K562 (cell line): ENCODE data around the gene BIRC6. TPM values are rescaled to one million over a fixed set of nuclear protein-coding genes. Genes with fewer than 3 reads are reported as not detected.

Experiments used
- ATAC-seq: fragments of 200-7000 bp; cut with Tn5 transposase; 3 replicates; pipeline ENCODE4 v1.9.1; 2020; ENCODE audit warnings: moderate library complexity
- BruUV-seq: library from RNA; stranded (reverse); fragments of 400-500 nt; replicated peaks from 2 replicates; lab custom pipeline; 2021; lab: Mats Ljungman, UMichigan
- CTCF ChIA-PET: fragments of 300-600 bp; formaldehyde crosslinking; extraction: SDS; loops from one replicate; lab custom pipeline; 2021; ENCODE audit warnings: low intra/inter-chr PET ratio; lab: Yijun Ruan, JAX
- POLR2A ChIA-PET: fragments of 300-600, 350-650 bp; sonication (Branson Sonifier 250); formaldehyde crosslinking; extraction: SDS; loops from one replicate; lab custom pipeline; 2021; ENCODE audit warnings: antibody characterized with exemption, inconsistent platforms; lab: Yijun Ruan, JAX
- DNase-seq, 4 experiments: peaks; one replicate each; pipeline versions ENCODE4 v3.0.0 to v3.0.0-alpha.2; 2011 to 2018; ENCODE audit warnings: low spot score in 3 of 4, mixed read lengths in 3 of 4; ENCODE audit errors: extremely low read depth in 1 of 4
- FAIRE-seq: peaks from 2 replicates; lab custom pipeline; 2011; peaks lifted over from hg19 to GRCh38; lab: Jason Lieb, UNC
- H2AFZ ChIP-seq: 2 replicates; pipeline ENCODE4 v1.6.0; 2011; ENCODE audit warnings: low read depth, low read length, control low read depth, inconsistent platforms
- H3K27ac ChIP-seq: fragments of 200-600 bp; 3 replicates; pipeline ENCODE4 v1.8.0; 2011; ENCODE audit warnings: low read depth, mild to moderate bottlenecking, control low read depth, inconsistent platforms, low read length, moderate library complexity, mixed read lengths; ENCODE audit errors: extremely low read depth
- H3K27me3 ChIP-seq, 2 experiments: fragments of 300-600 bp in 1 of 2; 2 replicates in 1 of 2; 3 replicates in 1 of 2; pipeline versions ENCODE4 v1.6.0 to v1.8.0; 2011; ENCODE audit warnings: inconsistent platforms in 2 of 2, low read length in 2 of 2, mild to moderate bottlenecking in 1 of 2, mixed read lengths in 1 of 2, moderate library complexity in 1 of 2; ENCODE audit not compliant: control insufficient read depth in 2 of 2, insufficient read depth in 2 of 2
- H3K36me3 ChIP-seq: fragments of 300-600 bp; 3 replicates; pipeline ENCODE4 v1.8.0; 2011; ENCODE audit warnings: mild to moderate bottlenecking, low read length, inconsistent platforms; ENCODE audit not compliant: control insufficient read depth, insufficient read depth
- H3K4me1 ChIP-seq, 2 experiments: fragments of 200-600 bp in 1 of 2; replicated peaks in 1 of 2; 2 replicates in 1 of 2; 3 replicates in 1 of 2; pipeline versions ENCODE4 v1.5.1 to v1.8.0; 2011; ENCODE audit warnings: inconsistent platforms in 2 of 2, low read length in 2 of 2, mild to moderate bottlenecking in 1 of 2, mixed read lengths in 1 of 2, moderate library complexity in 1 of 2; ENCODE audit not compliant: control insufficient read depth in 2 of 2, insufficient read depth in 2 of 2
- H3K4me2 ChIP-seq: 2 replicates; pipeline ENCODE4 v1.6.1; 2011; ENCODE audit warnings: low read length, control low read depth, inconsistent platforms, mixed read lengths; ENCODE audit not compliant: insufficient read depth
- H3K4me3 ChIP-seq: fragments of 200-600 bp; sonication (generic), shearing (Covaris generic); 2 replicates; pipeline ENCODE4 v1.5.1; 2016; ENCODE audit warnings: control low read depth, inconsistent platforms
- H3K79me2 ChIP-seq: fragments of 200-600 bp; 3 replicates; pipeline ENCODE4 v1.8.0; 2011; ENCODE audit warnings: low read length, inconsistent platforms; ENCODE audit not compliant: control insufficient read depth, insufficient read depth
- H3K9ac ChIP-seq, 2 experiments: 2 replicates each; pipeline versions ENCODE4 v1.6.0 to v1.6.1; 2011; ENCODE audit warnings: low read depth in 2 of 2, low read length in 2 of 2, control low read depth in 1 of 2, inconsistent platforms in 1 of 2, mild to moderate bottlenecking in 1 of 2, mixed read lengths in 1 of 2; ENCODE audit not compliant: insufficient read depth in 1 of 2
- H3K9me1 ChIP-seq: one replicate; pipeline ENCODE4 v1.6.0; 2011; ENCODE audit warnings: inconsistent platforms, mild to moderate bottlenecking, low read length, moderate library complexity; ENCODE audit not compliant: control insufficient read depth, insufficient read depth
- H3K9me3 ChIP-seq: replicated peaks from 2 replicates; pipeline ENCODE4 v1.5.1; 2011; ENCODE audit warnings: low read depth, low read length, inconsistent platforms; ENCODE audit not compliant: control insufficient read depth, insufficient read depth
- H4K20me1 ChIP-seq: replicated peaks from 2 replicates; pipeline ENCODE4 v1.6.1; 2011; ENCODE audit warnings: low read length, inconsistent platforms, mixed read lengths; ENCODE audit not compliant: control insufficient read depth, insufficient read depth
- BRD9 ChIP-seq: fragments of 450-650 bp; IDR thresholded peaks from 2 replicates; pipeline ENCODE4 v1.6.1; 2018; ENCODE audit warnings: low read depth; ENCODE audit not compliant: partially characterized antibody
- CREM ChIP-seq: IDR thresholded peaks from 2 replicates; pipeline ENCODE4 v1.6.1; 2014; ENCODE audit warnings: antibody characterized with exemption, low read depth
- GATAD2B ChIP-seq: fragments of 450-650 bp; IDR thresholded peaks from 2 replicates; pipeline ENCODE4 v1.6.1; 2017; ENCODE audit warnings: mild to moderate bottlenecking, borderline replicate concordance
- HOXB6 ChIP-seq: fragments of 250-450 bp; sonication (Bioruptor Pico); IDR thresholded peaks from 2 replicates; pipeline ENCODE4 v1.5.1; 2022; ENCODE audit warnings: mild to moderate bottlenecking, borderline replicate concordance
- RAD51 ChIP-seq: fragments of 450-650 bp; IDR thresholded peaks from 2 replicates; pipeline ENCODE4 v1.7.1; 2016; ENCODE audit warnings: low read depth, mild to moderate bottlenecking, borderline replicate concordance
- TAF7 ChIP-seq: fragments of 450-650 bp; IDR thresholded peaks from 2 replicates; pipeline ENCODE4 v1.6.1; 2016; ENCODE audit warnings: missing genetic modification characterization, missing compliant biosample characterization
- ZNF253 ChIP-seq: fragments of 250-450 bp; sonication (Bioruptor Pico); conservative IDR thresholded peaks from 2 replicates; pipeline ENCODE4 v1.6.1; 2021; ENCODE audit warnings: mild to moderate bottlenecking
- ZNF282 ChIP-seq: sonication (generic); formaldehyde crosslinking; IDR thresholded peaks from 2 replicates; pipeline ENCODE4 v1.8.1; 2023; ENCODE audit warnings: missing genetic modification reagents
- ZNF445 ChIP-seq: fragments of 250-450 bp; sonication (Bioruptor Pico); IDR thresholded peaks from 2 replicates; pipeline ENCODE4 v1.4.0; 2020; ENCODE audit warnings: low read depth, mild to moderate bottlenecking, moderate library complexity
- ZNF75A ChIP-seq: fragments of 450-650 bp; formaldehyde crosslinking; IDR thresholded peaks from 2 replicates; pipeline ENCODE4 v1.4.0; 2020; ENCODE audit warnings: mild to moderate bottlenecking
- WGBS: fragments of 100-300 bp; shearing (Covaris generic); methylation state at CpG from one replicate; pipeline ENCODE4 v1.1.6; 2016; ENCODE audit warnings: low coverage, mixed read lengths; ENCODE audit not compliant: insufficient coverage; ENCODE audit errors: missing lambda C conversion rate; 5-methylcytosine and 5-hydroxymethylcytosine counted together
- in situ Hi-C: fragments of 300-500 bp; cut with MboI; formaldehyde crosslinking; loops from 4 replicates; pipeline ENCODE4 v1.15.0; 2018; ENCODE audit warnings: inconsistent platforms, mixed read lengths
- intact Hi-C: fragments of 100-400 bp; cut with micrococcal nuclease; formaldehyde crosslinking; loops from 2 replicates; pipeline ENCODE4 v1.14.2; 2022
- polyA plus RNA-seq, 8 experiments: library from polyadenylated mRNA; depleted of rRNA in 4 of 8; stranded (reverse) in 5 of 8; unstranded in 3 of 8; fragments of >200 nt; fragmentation: Nextera tagmentation in 2 of 8; fragmentation: Illumina TruSeq in 1 of 8; extraction: Ambion mirVana in 2 of 8; extraction: Trizol in 1 of 8; gene quantifications; 2 replicates each; pipeline versions ENCODE4 v1.2.1 to v1.2.3, GENCODE V29; 2011 to 2014; ENCODE audit warnings: inconsistent platforms in 1 of 8, missing spikeins in 1 of 8
- total RNA-seq, 7 experiments: library from RNA; depleted of rRNA in 6 of 7; stranded (reverse); fragments of >200 nt in 6 of 7; fragmentation: Illumina TruSeq in 2 of 7; extraction: Trizol in 2 of 7; gene quantifications; 2 replicates each; pipeline versions ENCODE4 v1.2.1 to v1.2.3, GENCODE V29; 2011 to 2021; ENCODE audit warnings: low replicate concordance in 1 of 7
- TF ChIP-seq, protein P1 (sequence below): fragments of 250-450 bp; sonication (Bioruptor Pico); IDR thresholded peaks from 2 replicates; pipeline ENCODE4 v1.8.0; 2021; ENCODE audit warnings: moderate library complexity, mild to moderate bottlenecking, inconsistent platforms
- TF ChIP-seq, protein P2 (sequence below): sonication (generic); formaldehyde crosslinking; IDR thresholded peaks from 2 replicates; pipeline ENCODE4 v1.8.0; 2022; ENCODE audit warnings: mild to moderate bottlenecking, missing genetic modification reagents

The BIRC6 gene
- total and polyA plus RNA-seq, 9 of the 15 experiments (the other 6 are each of a cell fraction or from before 2014, with no cell fraction given): 18.8 to 110 (median 49.8) TPM

DNA sequence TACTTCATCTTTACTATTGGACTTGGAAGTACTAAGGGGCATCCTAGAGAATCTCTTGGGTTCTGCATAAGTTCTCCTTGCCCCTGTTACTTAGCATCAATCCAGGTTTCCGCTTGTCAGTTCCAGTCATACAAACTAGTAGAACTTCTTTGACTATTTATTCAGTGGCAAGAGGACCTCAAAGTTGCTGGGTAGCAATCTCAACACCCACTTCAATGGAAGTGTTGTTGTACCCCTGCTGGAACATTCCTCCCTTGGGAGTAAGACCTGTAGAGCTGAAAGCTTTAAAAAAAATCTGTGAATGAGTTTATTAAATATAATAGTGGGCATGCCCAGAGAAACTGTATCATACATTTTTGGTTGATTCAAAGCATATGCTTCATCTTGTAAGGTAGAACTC lies 27.0 kb downstream of the BIRC6 start:
- no peak for ATAC-seq
- intact Hi-C loops: no loop called here

More for the DNA sequence above, 27.0 kb downstream of the BIRC6 start:
- Histone ChIP-seq H3K4me2 (no peak overlapping the region), H3K9ac (no peak overlapping the region), H3K27ac (no peak overlapping the region), H2AFZ (no peak overlapping the region), H4K20me1 (no peaks in the 10 kb centered on the region; the same call in 1 of the 2 replicates), H3K79me2 (peaks cover 54% of the 10 kb centered on the region), H3K4me3 (no peak overlapping the region), H3K9me1 (peaks cover 3% of the 10 kb centered on the region)
- POLR2A ChIA-PET: interaction anchor here (1.5 to 1.7 kb wide), 2 partner anchors 15 to 30 kb away, joined by 3 to 5 read pairs; no protein-coding TSS in a partner anchor
- in situ Hi-C loops: no loop called here
- TF ChIP-seq, protein P1, sequence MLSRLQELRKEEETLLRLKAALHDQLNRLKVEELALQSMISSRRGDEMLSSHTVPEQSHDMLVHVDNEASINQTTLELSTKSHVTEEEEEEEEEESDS (CRISPR knock-in tag): no peak
- TF ChIP-seq ZNF75A (CRISPR knock-in tag) (no peak), GATAD2B (no peak), ZNF445 (CRISPR knock-in tag) (no peak), HOXB6 (CRISPR knock-in tag) (no peak), BRD9 (no peak), ZNF282 (CRISPR knock-in tag) (no peak), CREM (no peak), TAF7 (tag) (no peak), RAD51 (no peak), ZNF253 (CRISPR knock-in tag) (no peak)
- TF ChIP-seq, protein P2, sequence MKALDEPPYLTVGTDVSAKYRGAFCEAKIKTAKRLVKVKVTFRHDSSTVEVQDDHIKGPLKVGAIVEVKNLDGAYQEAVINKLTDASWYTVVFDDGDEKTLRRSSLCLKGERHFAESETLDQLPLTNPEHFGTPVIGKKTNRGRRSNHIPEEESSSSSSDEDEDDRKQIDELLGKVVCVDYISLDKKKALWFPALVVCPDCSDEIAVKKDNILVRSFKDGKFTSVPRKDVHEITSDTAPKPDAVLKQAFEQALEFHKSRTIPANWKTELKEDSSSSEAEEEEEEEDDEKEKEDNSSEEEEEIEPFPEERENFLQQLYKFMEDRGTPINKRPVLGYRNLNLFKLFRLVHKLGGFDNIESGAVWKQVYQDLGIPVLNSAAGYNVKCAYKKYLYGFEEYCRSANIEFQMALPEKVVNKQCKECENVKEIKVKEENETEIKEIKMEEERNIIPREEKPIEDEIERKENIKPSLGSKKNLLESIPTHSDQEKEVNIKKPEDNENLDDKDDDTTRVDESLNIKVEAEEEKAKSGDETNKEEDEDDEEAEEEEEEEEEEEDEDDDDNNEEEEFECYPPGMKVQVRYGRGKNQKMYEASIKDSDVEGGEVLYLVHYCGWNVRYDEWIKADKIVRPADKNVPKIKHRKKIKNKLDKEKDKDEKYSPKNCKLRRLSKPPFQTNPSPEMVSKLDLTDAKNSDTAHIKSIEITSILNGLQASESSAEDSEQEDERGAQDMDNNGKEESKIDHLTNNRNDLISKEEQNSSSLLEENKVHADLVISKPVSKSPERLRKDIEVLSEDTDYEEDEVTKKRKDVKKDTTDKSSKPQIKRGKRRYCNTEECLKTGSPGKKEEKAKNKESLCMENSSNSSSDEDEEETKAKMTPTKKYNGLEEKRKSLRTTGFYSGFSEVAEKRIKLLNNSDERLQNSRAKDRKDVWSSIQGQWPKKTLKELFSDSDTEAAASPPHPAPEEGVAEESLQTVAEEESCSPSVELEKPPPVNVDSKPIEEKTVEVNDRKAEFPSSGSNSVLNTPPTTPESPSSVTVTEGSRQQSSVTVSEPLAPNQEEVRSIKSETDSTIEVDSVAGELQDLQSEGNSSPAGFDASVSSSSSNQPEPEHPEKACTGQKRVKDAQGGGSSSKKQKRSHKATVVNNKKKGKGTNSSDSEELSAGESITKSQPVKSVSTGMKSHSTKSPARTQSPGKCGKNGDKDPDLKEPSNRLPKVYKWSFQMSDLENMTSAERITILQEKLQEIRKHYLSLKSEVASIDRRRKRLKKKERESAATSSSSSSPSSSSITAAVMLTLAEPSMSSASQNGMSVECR (CRISPR knock-in tag): no peak
- TF ChIP-seq, all 486 proteins: peak for 0
- BruUV-seq: no TSS peak
- H3K27me3 ChIP-seq: no peaks in the 10 kb centered on the region
- H3K36me3 ChIP-seq: peaks cover 69% of the 10 kb centered on the region
- CTCF ChIA-PET: no interaction called here
- 94% methylated on average over 1 of the region's 1 CpG for WGBS
- no peaks in the 10 kb centered on the region for H3K9me3 ChIP-seq
- FAIRE-seq (no peak), DNase-seq (no peak)
- H3K4me1 ChIP-seq: no peaks in the 10 kb centered on the region
